Raji (cell line): Measurements from ENCODE around the gene RAD51B.

Source experiments
- POLR2A ChIP-seq: IDR thresholded peaks from 2 replicates; pipeline ENCODE4 v1.6.1; 2011; ENCODE audit warnings: low read depth, low read length, control low read depth; ENCODE audit not compliant: insufficient read depth

RAD51B gene

GRCh38 chr14:68624541-68625220, 805.1 kb downstream of the RAD51B start:
- no peak for TF ChIP-seq POLR2A

- TF ChIP-seq POLR2A: no peak
Measured at GRCh38 chr14:68625366-68626090, 805.9 kb downstream of the RAD51B start.

- TF ChIP-seq POLR2A: no peak
Measured at GRCh38 chr14:68626386-68626785, 806.8 kb downstream of the RAD51B start.

- no peak for TF ChIP-seq POLR2A
Measured at GRCh38 chr14:68627050-68627867, 807.7 kb downstream of the RAD51B start.

GRCh38 chr14:68627868-68628604, 808.5 kb downstream of the RAD51B start:
- no peak for TF ChIP-seq POLR2A

GRCh38 chr14:68628605-68629310, 809.2 kb downstream of the RAD51B start:
- no peak for TF ChIP-seq POLR2A

- no peak for TF ChIP-seq POLR2A
Measured at GRCh38 chr14:68630081-68630571, 810.5 kb downstream of the RAD51B start.

GRCh38 chr14:68630611-68631393, 811.2 kb downstream of the RAD51B start:
- no peak for TF ChIP-seq POLR2A

GRCh38 chr14:68631394-68632053, 811.9 kb downstream of the RAD51B start:
- TF ChIP-seq POLR2A: no peak

- TF ChIP-seq POLR2A: no peak
Measured at GRCh38 chr14:68632054-68632895, 812.7 kb downstream of the RAD51B start.

- TF ChIP-seq POLR2A: no peak
Measured at GRCh38 chr14:68633131-68633991, 813.8 kb downstream of the RAD51B start.
